HepG2 (cell line): ENCODE data around the gene COLEC12. TPM values are rescaled to one million over a fixed set of nuclear protein-coding genes. Genes with fewer than 3 reads are reported as not detected.

ENCODE experiments used
- ARID2 ChIP-seq: sonication (generic); formaldehyde crosslinking; IDR thresholded peaks from 2 replicates; pipeline ENCODE4 v1.8.1; 2022; ENCODE audit warnings: mild to moderate bottlenecking, missing genetic modification reagents, borderline replicate concordance
- GZF1 ChIP-seq: sonication (generic); formaldehyde crosslinking; IDR thresholded peaks from 2 replicates; pipeline ENCODE4 v1.5.1; 2020; ENCODE audit warnings: mild to moderate bottlenecking, missing genetic modification reagents
- HDAC6 ChIP-seq: fragments of 200-600 bp; sonication (generic); IDR thresholded peaks from 2 replicates; pipeline ENCODE4 v1.7.0; 2017; ENCODE audit warnings: mild to moderate bottlenecking, antibody characterized with exemption, low read length, low read depth
- HMGXB3 ChIP-seq: sonication (generic); formaldehyde crosslinking; IDR thresholded peaks from 2 replicates; pipeline ENCODE4 v1.4.0; 2020; ENCODE audit warnings: missing genetic modification reagents, borderline replicate concordance
- HNRNPH1 ChIP-seq: fragments of 200-400 bp; formaldehyde crosslinking; optimal IDR thresholded peaks from 2 replicates; pipeline ENCODE3; 2017; ENCODE audit warnings: mild to moderate bottlenecking, low read depth, low read length
- TFE3 ChIP-seq: IDR thresholded peaks from 2 replicates; pipeline ENCODE4 v1.6.1; 2016
- ZNF34 ChIP-seq: sonication (generic); formaldehyde crosslinking; IDR thresholded peaks from 2 replicates; pipeline ENCODE4 v1.4.0; 2020; ENCODE audit warnings: mild to moderate bottlenecking, missing genetic modification reagents, borderline replicate concordance
- ZNF589 ChIP-seq: sonication (generic); formaldehyde crosslinking; conservative IDR thresholded peaks from 2 replicates; pipeline ENCODE4 v1.8.0; 2022; ENCODE audit warnings: mild to moderate bottlenecking, moderate library complexity, missing genetic modification reagents
- polyA plus RNA-seq, 8 experiments: library from polyadenylated mRNA; depleted of rRNA in 3 of 8; stranded (reverse) in 7 of 8; unstranded in 1 of 8; fragments of >200 nt; fragmentation: Illumina TruSeq in 4 of 8; extraction: Trizol in 4 of 8; gene quantifications; 2 replicates each; pipeline versions ENCODE4 v1.2.1 to v1.2.3, GENCODE V29; 2011 to 2016; ENCODE audit warnings: low read depth in 4 of 8, missing spikeins in 1 of 8, mixed read lengths in 1 of 8; ENCODE audit not compliant: insufficient read depth in 1 of 8
- total RNA-seq, 5 experiments: library from RNA; depleted of rRNA; stranded (reverse); fragments of >200 nt; fragmentation: Illumina TruSeq; extraction: Trizol; gene quantifications; 2 replicates each; pipeline ENCODE4 v1.2.3, GENCODE V29; 2016; ENCODE audit warnings: low read depth in 1 of 5

The COLEC12 gene
- total and polyA plus RNA-seq, 2 of the 13 experiments (the other 11 are each of a cell fraction or from before 2014, with no cell fraction given): 0.02 to 0.11 TPM

GRCh38 chr18:335733-336132 is 164.8 kb downstream of the COLEC12 start (continued):
- TF ChIP-seq HMGXB3 (CRISPR knock-in tag) (no peak), ARID2 (CRISPR knock-in tag) (no peak), GZF1 (no peak), ZNF34 (CRISPR knock-in tag) (no peak), HNRNPH1 (no peak), TFE3 (CRISPR knock-in tag) (no peak), ZNF589 (CRISPR knock-in tag) (no peak), HDAC6 (no peak)
- TF ChIP-seq, all 625 proteins: peak for 0
